ENCODE data around the gene TPM4. TPM values are rescaled to one million over a fixed set of nuclear protein-coding genes. Genes with fewer than 3 reads are reported as not detected.

Gene TPM4
- polyA plus RNA-seq, 3 donors = 144 to 170 (median 146) TPM

DNA sequence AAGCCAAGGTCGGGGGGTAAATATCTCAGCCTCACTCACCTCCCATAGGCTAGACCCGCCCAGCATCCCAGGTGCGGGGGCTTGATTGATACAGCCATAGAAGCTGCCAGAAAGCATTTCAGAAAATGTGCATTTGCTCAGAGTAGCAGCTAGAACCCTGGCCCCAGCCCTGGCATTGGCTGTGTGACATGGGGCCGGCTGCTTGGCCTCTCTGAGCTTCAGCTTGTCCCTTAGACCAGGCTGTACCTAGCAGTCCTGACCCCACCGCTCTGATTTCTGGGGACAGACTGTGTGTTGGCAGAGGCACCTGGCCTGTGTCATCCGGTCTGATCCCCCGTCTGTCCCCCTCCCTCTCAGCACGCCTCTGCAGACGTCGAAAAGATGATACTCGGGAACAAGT lies 50.8 kb downstream of the TPM4 start:
- DNase-seq = no peak
- Mint-ChIP-seq H3K4me1 (no peaks in the 10 kb centered on the region), H3K36me3 (peaks cover 87 to 99% of the 10 kb centered on the region in 2 donors), H3K4me3 (no peak overlapping the region), H3K27me3 (ENCODE audit: low read depth in 3 of 3) (peaks cover 0 to 2% (median 0%) of the 10 kb centered on the region in 3 donors), H3K9me3 (peaks cover 0 to 9% (median 0%) of the 10 kb centered on the region in 7 donors), H3K27ac (peak overlapping the region in 5 of 7 donors; percentile 21 to 87 (median 50))
- no peak overlapping the region for H2AFZ ChIP-seq (ENCODE audit: insufficient read depth, low read depth, low read length, poor library complexity, severe bottlenecking)
- H3K27me3 ChIP-seq (ENCODE audit: control insufficient read depth in 2 of 2, insufficient read depth in 2 of 2, low read length in 2 of 2) = no peaks in the 10 kb centered on the region
- H3K9ac ChIP-seq (ENCODE audit: insufficient read depth, low read length, poor library complexity, severe bottlenecking) = no peak overlapping the region
- H4K20me1 ChIP-seq (ENCODE audit: insufficient read depth, low read length) = peaks cover 66% of the 10 kb centered on the region
- no peaks in the 10 kb centered on the region for H3K4me1 ChIP-seq (ENCODE audit: control insufficient read depth in 1 of 2, insufficient read depth in 2 of 2, low read length in 2 of 2)
- H3K4me3 ChIP-seq (replicated peaks in 1 of 3; ENCODE audit: low read depth in 2 of 3, low read length in 3 of 3) = no peak overlapping the region
- H3K36me3 ChIP-seq (replicated peaks in 1 of 2; ENCODE audit: control insufficient read depth in 1 of 2, insufficient read depth in 2 of 2, low read length in 2 of 2) = peaks cover 96 to 100% of the 10 kb centered on the region in 2 donors
- H3K79me2 ChIP-seq (ENCODE audit: insufficient read depth, low read length) = peaks cover 98% of the 10 kb centered on the region
- peak overlapping the region in 1 of 2 donors; percentile 45 for H3K27ac ChIP-seq (ENCODE audit: low read depth in 1 of 2, low read length in 2 of 2)
- no peak overlapping the region for H3K4me2 ChIP-seq (replicated peaks; ENCODE audit: extremely low read depth, low read length, poor library complexity, severe bottlenecking)
- TF ChIP-seq, protein P1, sequence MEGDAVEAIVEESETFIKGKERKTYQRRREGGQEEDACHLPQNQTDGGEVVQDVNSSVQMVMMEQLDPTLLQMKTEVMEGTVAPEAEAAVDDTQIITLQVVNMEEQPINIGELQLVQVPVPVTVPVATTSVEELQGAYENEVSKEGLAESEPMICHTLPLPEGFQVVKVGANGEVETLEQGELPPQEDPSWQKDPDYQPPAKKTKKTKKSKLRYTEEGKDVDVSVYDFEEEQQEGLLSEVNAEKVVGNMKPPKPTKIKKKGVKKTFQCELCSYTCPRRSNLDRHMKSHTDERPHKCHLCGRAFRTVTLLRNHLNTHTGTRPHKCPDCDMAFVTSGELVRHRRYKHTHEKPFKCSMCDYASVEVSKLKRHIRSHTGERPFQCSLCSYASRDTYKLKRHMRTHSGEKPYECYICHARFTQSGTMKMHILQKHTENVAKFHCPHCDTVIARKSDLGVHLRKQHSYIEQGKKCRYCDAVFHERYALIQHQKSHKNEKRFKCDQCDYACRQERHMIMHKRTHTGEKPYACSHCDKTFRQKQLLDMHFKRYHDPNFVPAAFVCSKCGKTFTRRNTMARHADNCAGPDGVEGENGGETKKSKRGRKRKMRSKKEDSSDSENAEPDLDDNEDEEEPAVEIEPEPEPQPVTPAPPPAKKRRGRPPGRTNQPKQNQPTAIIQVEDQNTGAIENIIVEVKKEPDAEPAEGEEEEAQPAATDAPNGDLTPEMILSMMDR (IDR thresholded peaks at IDR 0.05) = no peak
- intact Hi-C loops (cut with micrococcal nuclease) = loop anchor here in 1 of 2 donors (5.0 kb wide), 1 partner anchor 45 kb away; the partner anchor contains the start of gene CIB3
- no peaks in the 10 kb centered on the region for H3K9me3 ChIP-seq (replicated peaks in 1 of 2; ENCODE audit: control insufficient read depth in 1 of 2, insufficient read depth in 1 of 2, low read length in 2 of 2)
- WGBS (ENCODE audit: insufficient coverage) = 100% methylated on average over 4 of the region's 11 CpGs

- Histone ChIP-seq H3K9ac (ENCODE audit: insufficient read depth, low read length, poor library complexity, severe bottlenecking) (no peak overlapping the region), H3K9me3 (replicated peaks in 1 of 2; ENCODE audit: control insufficient read depth in 1 of 2, insufficient read depth in 1 of 2, low read length in 2 of 2) (no peaks in the 10 kb centered on the region), H4K20me1 (ENCODE audit: insufficient read depth, low read length) (peaks cover 63% of the 10 kb centered on the region), H3K79me2 (ENCODE audit: insufficient read depth, low read length) (peaks cover 98% of the 10 kb centered on the region), H2AFZ (ENCODE audit: insufficient read depth, low read depth, low read length, poor library complexity, severe bottlenecking) (no peak overlapping the region), H3K4me2 (replicated peaks; ENCODE audit: extremely low read depth, low read length, poor library complexity, severe bottlenecking) (no peak overlapping the region), H3K27ac (ENCODE audit: low read depth in 1 of 2, low read length in 2 of 2) (peak overlapping the region in 1 of 2 donors; percentile 45), H3K36me3 (replicated peaks in 1 of 2; ENCODE audit: control insufficient read depth in 1 of 2, insufficient read depth in 2 of 2, low read length in 2 of 2) (peaks cover 96 to 100% of the 10 kb centered on the region in 2 donors), H3K27me3 (ENCODE audit: control insufficient read depth in 2 of 2, insufficient read depth in 2 of 2, low read length in 2 of 2) (no peaks in the 10 kb centered on the region), H3K4me1 (ENCODE audit: control insufficient read depth in 1 of 2, insufficient read depth in 2 of 2, low read length in 2 of 2) (no peaks in the 10 kb centered on the region), H3K4me3 (replicated peaks in 1 of 3; ENCODE audit: low read depth in 2 of 3, low read length in 3 of 3) (no peak overlapping the region)
- TF ChIP-seq, protein P1 (IDR thresholded peaks at IDR 0.05) = no peak
- H3K4me1 Mint-ChIP-seq = no peaks in the 10 kb centered on the region
- peaks cover 87 to 99% of the 10 kb centered on the region in 2 donors for H3K36me3 Mint-ChIP-seq
- H3K9me3 Mint-ChIP-seq = peaks cover 0 to 9% (median 0%) of the 10 kb centered on the region in 7 donors
- peak overlapping the region in 2 of 7 donors; percentile 32 to 76 for H3K27ac Mint-ChIP-seq
- WGBS (ENCODE audit: insufficient coverage) = 82% methylated on average over 20 of the region's 21 CpGs
- intact Hi-C loops (cut with micrococcal nuclease) = loop anchor here in 1 of 2 donors (5.0 kb wide), 1 partner anchor 44 kb away; the partner anchor contains the start of gene CIB3
- no peak for DNase-seq
- peaks cover 0 to 2% (median 0%) of the 10 kb centered on the region in 3 donors for H3K27me3 Mint-ChIP-seq (ENCODE audit: low read depth in 3 of 3)
- H3K4me3 Mint-ChIP-seq = no peak overlapping the region
Measured at GRCh38 chr19:16127776-16128371, 51.6 kb downstream of the TPM4 start.

Measured in CD14-positive monocyte (primary cell).